Tibial nerve (tissue), 3 donors: ENCODE data around the gene FNBP1L.

Experiments
- POLR2A ChIP-seq, 2 donors: fragments of 450-650 bp; IDR thresholded peaks; one replicate each; pipeline ENCODE4 v1.6.1; 2017; ENCODE audit warnings: antibody characterized with exemption in 2 of 2, mild to moderate bottlenecking in 2 of 2, moderate library complexity in 2 of 2
- TF ChIP-seq, protein P1 (sequence below), 5 experiments: fragments of 200-600 bp in 3 of 5; fragments of 450-650 bp in 2 of 5; sonication (generic) in 3 of 5; IDR thresholded peaks; one replicate each; pipeline ENCODE4 v1.5.1; 2016 to 2019; ENCODE audit warnings: antibody characterized with exemption in 5 of 5, mild to moderate bottlenecking in 3 of 5, moderate library complexity in 2 of 5

DNA sequence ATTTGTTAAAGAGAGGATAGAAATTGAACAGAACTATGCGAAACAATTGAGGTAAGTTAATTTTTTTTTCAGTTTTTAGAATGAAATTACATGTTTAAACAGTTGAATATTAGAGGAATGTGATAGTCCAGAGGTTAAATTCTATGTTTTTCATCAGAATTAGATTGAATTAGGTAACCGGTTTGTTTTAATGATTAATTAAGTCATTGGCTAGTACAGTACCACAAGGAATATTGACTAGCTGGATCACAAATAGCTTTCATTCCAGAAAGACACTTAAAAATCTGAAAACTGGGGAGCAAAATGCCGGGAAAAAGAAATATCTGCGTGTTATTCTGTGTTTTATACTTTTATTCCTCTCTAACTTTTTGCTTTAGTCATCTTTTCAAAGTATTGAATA, 51.6 kb downstream of the FNBP1L start:
- no peak for TF ChIP-seq POLR2A (IDR thresholded peaks at IDR 0.05)
- TF ChIP-seq, protein P1, sequence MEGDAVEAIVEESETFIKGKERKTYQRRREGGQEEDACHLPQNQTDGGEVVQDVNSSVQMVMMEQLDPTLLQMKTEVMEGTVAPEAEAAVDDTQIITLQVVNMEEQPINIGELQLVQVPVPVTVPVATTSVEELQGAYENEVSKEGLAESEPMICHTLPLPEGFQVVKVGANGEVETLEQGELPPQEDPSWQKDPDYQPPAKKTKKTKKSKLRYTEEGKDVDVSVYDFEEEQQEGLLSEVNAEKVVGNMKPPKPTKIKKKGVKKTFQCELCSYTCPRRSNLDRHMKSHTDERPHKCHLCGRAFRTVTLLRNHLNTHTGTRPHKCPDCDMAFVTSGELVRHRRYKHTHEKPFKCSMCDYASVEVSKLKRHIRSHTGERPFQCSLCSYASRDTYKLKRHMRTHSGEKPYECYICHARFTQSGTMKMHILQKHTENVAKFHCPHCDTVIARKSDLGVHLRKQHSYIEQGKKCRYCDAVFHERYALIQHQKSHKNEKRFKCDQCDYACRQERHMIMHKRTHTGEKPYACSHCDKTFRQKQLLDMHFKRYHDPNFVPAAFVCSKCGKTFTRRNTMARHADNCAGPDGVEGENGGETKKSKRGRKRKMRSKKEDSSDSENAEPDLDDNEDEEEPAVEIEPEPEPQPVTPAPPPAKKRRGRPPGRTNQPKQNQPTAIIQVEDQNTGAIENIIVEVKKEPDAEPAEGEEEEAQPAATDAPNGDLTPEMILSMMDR (IDR thresholded peaks at IDR 0.05): no peak
